GM13976 (cell line): ENCODE results near the gene ZDHHC7.
A peak's percentile ranks its signal among the peaks of the same experiment; 100 is the strongest.

Source experiments
- DNase-seq: peaks from one replicate; pipeline ENCODE4 v3.0.0; 2012; ENCODE audit warnings: low spot score
- in situ Hi-C: fragments of 300-500 bp; cut with MboI; formaldehyde crosslinking; loops from one replicate; pipeline ENCODE4 v1.12.0; 2022; ENCODE audit warnings: low sequenced_read_pairs, mixed read lengths, inconsistent platforms; ENCODE audit not compliant: unreplicated experiment
- TF ChIP-seq, protein P1 (sequence below): IDR thresholded peaks from 2 replicates; pipeline ENCODE4 v1.5.1; 2012; ENCODE audit warnings: borderline replicate concordance, mild to moderate bottlenecking; ENCODE audit not compliant: insufficient read depth; ENCODE audit errors: extremely low read depth, missing control alignments, control extremely low read depth

The ZDHHC7 gene

GRCh38 chr16:85018529-85019236 lies 7.3 kb upstream of the ZDHHC7 start:
- DNase-seq: no peak
- TF ChIP-seq, protein P1, sequence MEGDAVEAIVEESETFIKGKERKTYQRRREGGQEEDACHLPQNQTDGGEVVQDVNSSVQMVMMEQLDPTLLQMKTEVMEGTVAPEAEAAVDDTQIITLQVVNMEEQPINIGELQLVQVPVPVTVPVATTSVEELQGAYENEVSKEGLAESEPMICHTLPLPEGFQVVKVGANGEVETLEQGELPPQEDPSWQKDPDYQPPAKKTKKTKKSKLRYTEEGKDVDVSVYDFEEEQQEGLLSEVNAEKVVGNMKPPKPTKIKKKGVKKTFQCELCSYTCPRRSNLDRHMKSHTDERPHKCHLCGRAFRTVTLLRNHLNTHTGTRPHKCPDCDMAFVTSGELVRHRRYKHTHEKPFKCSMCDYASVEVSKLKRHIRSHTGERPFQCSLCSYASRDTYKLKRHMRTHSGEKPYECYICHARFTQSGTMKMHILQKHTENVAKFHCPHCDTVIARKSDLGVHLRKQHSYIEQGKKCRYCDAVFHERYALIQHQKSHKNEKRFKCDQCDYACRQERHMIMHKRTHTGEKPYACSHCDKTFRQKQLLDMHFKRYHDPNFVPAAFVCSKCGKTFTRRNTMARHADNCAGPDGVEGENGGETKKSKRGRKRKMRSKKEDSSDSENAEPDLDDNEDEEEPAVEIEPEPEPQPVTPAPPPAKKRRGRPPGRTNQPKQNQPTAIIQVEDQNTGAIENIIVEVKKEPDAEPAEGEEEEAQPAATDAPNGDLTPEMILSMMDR: no peak

DNA sequence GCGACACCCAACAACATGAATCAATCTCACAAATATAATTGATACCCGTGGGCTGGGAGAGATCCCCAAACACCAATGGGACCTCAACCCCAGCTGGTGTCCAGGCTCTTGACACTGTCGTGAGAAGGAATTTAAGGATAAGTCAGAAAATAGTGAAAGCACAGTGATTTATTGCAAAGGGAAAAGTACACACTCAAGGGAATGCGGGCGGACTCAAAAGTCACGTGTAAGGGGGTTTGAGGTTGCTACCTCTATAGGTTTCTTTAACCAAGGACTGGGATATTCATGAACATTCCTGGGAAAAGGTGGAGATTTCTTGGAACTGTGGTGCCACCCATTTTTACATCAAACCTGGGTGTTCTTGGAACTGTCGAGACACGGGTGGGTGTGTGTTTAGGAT lies 6.3 kb upstream of the ZDHHC7 start:
- in situ Hi-C loops: no loop called here
- TF ChIP-seq, protein P1: no peak

More at GRCh38 chr16:85018529-85019236, 7.3 kb upstream of the ZDHHC7 start:
- in situ Hi-C loops: no loop called here

GRCh38 chr16:85017151-85017550 lies 5.8 kb upstream of the ZDHHC7 start:
- DNase-seq: peak; percentile 40
- TF ChIP-seq, protein P1: no peak
- in situ Hi-C loops: no loop called here

More for the DNA sequence above, 6.3 kb upstream of the ZDHHC7 start:
- DNase-seq: no peak

DNA sequence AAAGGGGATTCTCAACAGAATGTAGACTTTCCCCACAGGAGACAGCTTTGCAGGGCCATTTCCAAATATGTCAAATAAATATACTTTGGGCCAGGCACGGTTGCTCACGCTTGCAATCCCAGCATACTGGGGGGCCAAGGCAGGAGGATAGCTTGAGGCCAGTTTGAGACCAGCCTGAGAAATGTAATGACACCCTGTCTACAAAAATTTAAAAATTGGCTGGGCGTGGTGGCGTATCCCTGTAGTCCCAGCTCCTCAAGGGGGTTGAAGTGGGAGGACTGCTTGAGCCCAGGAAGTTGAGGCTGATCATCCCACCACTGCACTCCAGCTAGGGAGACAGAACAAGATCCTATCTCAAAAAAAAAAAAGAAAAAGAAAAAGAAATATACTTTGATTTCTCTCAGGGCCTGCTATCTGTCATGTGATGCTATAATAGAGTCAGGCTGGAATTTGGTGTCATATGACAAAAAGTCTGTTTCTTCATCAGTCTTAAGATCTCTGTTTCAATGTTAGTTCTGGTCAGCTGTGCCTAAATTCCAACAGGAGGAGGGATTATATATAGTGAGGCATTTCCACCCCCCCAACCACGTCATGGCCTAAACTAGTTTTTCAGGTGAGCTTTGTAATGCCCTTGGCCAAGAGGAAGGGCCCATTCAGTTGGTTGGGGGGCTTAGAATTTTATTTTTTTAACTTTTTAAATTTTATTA lies 4.3 kb upstream of the ZDHHC7 start:
- in situ Hi-C loops: no loop called here
- TF ChIP-seq, protein P1: no peak
- no peak for DNase-seq

- in situ Hi-C loops: no loop called here
- TF ChIP-seq, protein P1: no peak
- no peak for DNase-seq
Observed at GRCh38 chr16:85014311-85014710, 3.0 kb upstream of the ZDHHC7 start.

GRCh38 chr16:85011846-85012284 lies 530 bp upstream of the ZDHHC7 start:
- in situ Hi-C loops: no loop called here

More at GRCh38 chr16:85011846-85012284, 530 bp upstream of the ZDHHC7 start:
- no peak for DNase-seq
- TF ChIP-seq, protein P1: no peak
